CD14-positive monocyte (primary cell): ENCODE results near the gene LATS2. TPM values are rescaled to one million over a fixed set of nuclear protein-coding genes. Genes with fewer than 3 reads are reported as not detected.

Experiments
- DNase-seq, 3 donors: peaks; one replicate each; pipeline ENCODE4 v3.0.0-alpha.2; 2011 to 2022
- H2AFZ ChIP-seq: 2 replicates; pipeline ENCODE4 v1.6.0; 2012; ENCODE audit warnings: mild to moderate bottlenecking, low read depth, low read length, inconsistent platforms; ENCODE audit not compliant: insufficient read depth, poor library complexity, severe bottlenecking
- H3K27ac ChIP-seq, 2 donors: 1 replicate in 1 of 2; 2 replicates in 1 of 2; pipeline ENCODE4 v1.5.1; 2012 to 2013; ENCODE audit warnings: low read length in 2 of 2, control low read depth in 1 of 2, inconsistent platforms in 1 of 2, low read depth in 1 of 2, mild to moderate bottlenecking in 1 of 2
- H3K27me3 ChIP-seq, 2 donors: one replicate each; pipeline versions ENCODE4 v1.6.0 to v1.6.1; 2011 to 2013; ENCODE audit warnings: low read length in 2 of 2; ENCODE audit not compliant: control insufficient read depth in 2 of 2, insufficient read depth in 2 of 2
- H3K36me3 ChIP-seq, 2 donors: replicated peaks in 1 of 2; 1 replicate in 1 of 2; 2 replicates in 1 of 2; pipeline versions ENCODE4 v1.5.1 to v1.6.1; 2012 to 2013; ENCODE audit warnings: low read length in 2 of 2, control low read depth in 1 of 2, inconsistent platforms in 1 of 2, mild to moderate bottlenecking in 1 of 2; ENCODE audit not compliant: insufficient read depth in 2 of 2, control insufficient read depth in 1 of 2
- H3K4me1 ChIP-seq, 2 donors: 1 replicate in 1 of 2; 2 replicates in 1 of 2; pipeline versions ENCODE4 v1.5.1 to v1.6.1; 2012 to 2013; ENCODE audit warnings: low read length in 2 of 2, control low read depth in 1 of 2, inconsistent platforms in 1 of 2, mild to moderate bottlenecking in 1 of 2, moderate library complexity in 1 of 2; ENCODE audit not compliant: insufficient read depth in 2 of 2, control insufficient read depth in 1 of 2
- H3K4me2 ChIP-seq: replicated peaks from 2 replicates; pipeline ENCODE3; 2012; ENCODE audit warnings: low read length, moderate library complexity, mild to moderate bottlenecking; ENCODE audit not compliant: poor library complexity, severe bottlenecking; ENCODE audit errors: extremely low read depth
- H3K4me3 ChIP-seq, 3 experiments: fragments of 200-600 bp in 1 of 3; sonication (generic) in 1 of 3; replicated peaks in 1 of 3; 1 replicate in 2 of 3; 2 replicates in 1 of 3; pipeline ENCODE4 v1.5.1; 2011 to 2013; ENCODE audit warnings: low read length in 3 of 3, mild to moderate bottlenecking in 3 of 3, control low read depth in 2 of 3, low read depth in 2 of 3, inconsistent platforms in 1 of 3, moderate library complexity in 1 of 3
- H3K79me2 ChIP-seq: 2 replicates; pipeline ENCODE4 v1.6.0; 2012; ENCODE audit warnings: mild to moderate bottlenecking, control low read depth, inconsistent platforms, low read length, moderate library complexity; ENCODE audit not compliant: insufficient read depth
- H3K9ac ChIP-seq: 2 replicates; pipeline ENCODE4 v1.6.0; 2017; ENCODE audit warnings: low read length, mild to moderate bottlenecking; ENCODE audit not compliant: insufficient read depth, poor library complexity, severe bottlenecking
- H3K9me3 ChIP-seq, 2 donors: replicated peaks in 1 of 2; 1 replicate in 1 of 2; 2 replicates in 1 of 2; pipeline versions ENCODE4 v1.5.1 to v1.6.1; 2012 to 2013; ENCODE audit warnings: low read length in 2 of 2, control low read depth in 1 of 2; ENCODE audit not compliant: control insufficient read depth in 1 of 2, insufficient read depth in 1 of 2
- H4K20me1 ChIP-seq: 2 replicates; pipeline ENCODE4 v1.6.0; 2012; ENCODE audit warnings: mild to moderate bottlenecking, low read length, control low read depth, moderate library complexity; ENCODE audit not compliant: insufficient read depth
- H3K27ac Mint-ChIP-seq, 7 donors: one replicate each; pipeline ENCODE4 v1.8.0; 2020; ENCODE audit warnings: mild to moderate bottlenecking in 7 of 7, mixed read lengths in 7 of 7, moderate library complexity in 6 of 7, inconsistent platforms in 2 of 7
- H3K27me3 Mint-ChIP-seq, 3 donors: one replicate each; pipeline ENCODE4 v1.8.0; 2021 to 2022; ENCODE audit warnings: low read depth in 3 of 3, mild to moderate bottlenecking in 3 of 3, mixed read lengths in 3 of 3, moderate library complexity in 3 of 3, inconsistent platforms in 1 of 3
- H3K36me3 Mint-ChIP-seq, 2 donors: one replicate each; pipeline ENCODE4 v1.8.0; 2020; ENCODE audit warnings: mixed read lengths in 2 of 2, inconsistent platforms in 1 of 2, mild to moderate bottlenecking in 1 of 2
- H3K4me1 Mint-ChIP-seq: one replicate; pipeline ENCODE4 v1.8.0; 2020; ENCODE audit warnings: mild to moderate bottlenecking, mixed read lengths
- H3K4me3 Mint-ChIP-seq, 2 donors: one replicate each; pipeline ENCODE4 v1.8.0; 2020; ENCODE audit warnings: mild to moderate bottlenecking in 2 of 2, mixed read lengths in 2 of 2, moderate library complexity in 1 of 2
- H3K9me3 Mint-ChIP-seq, 7 donors: one replicate each; pipeline ENCODE4 v1.8.0; 2020 to 2022; ENCODE audit warnings: mixed read lengths in 7 of 7, mild to moderate bottlenecking in 6 of 7, moderate library complexity in 6 of 7, inconsistent platforms in 2 of 7
- CTCF ChIP-seq: fragments of 200-600 bp; IDR thresholded peaks from one replicate; pipeline ENCODE4 v1.8.0; 2022; ENCODE audit warnings: antibody characterized with exemption, mild to moderate bottlenecking
- WGBS: methylation state at CpG from one replicate; pipeline ENCODE4 v1.1.5; 2013; ENCODE audit warnings: missing lambda C conversion rate; ENCODE audit not compliant: insufficient coverage; 5-methylcytosine and 5-hydroxymethylcytosine counted together
- intact Hi-C, 2 donors: fragments of 100-400 bp; cut with micrococcal nuclease; formaldehyde crosslinking; loops; one replicate each; pipeline versions ENCODE4 v1.15.0 to v1.15.1; 2023
- polyA plus RNA-seq, 3 donors: library from polyadenylated mRNA; depleted of rRNA in 1 of 3; unstranded in 2 of 3; stranded (reverse) in 1 of 3; fragments of 300-500 nt in 2 of 3; fragments of >200 nt in 1 of 3; fragmentation: Illumina TruSeq in 2 of 3; gene quantifications; 1 replicate in 2 of 3; 2 replicates in 1 of 3; pipeline ENCODE4 v1.2.3, GENCODE V29; 2012 to 2021

LATS2 gene
- polyA plus RNA-seq, 3 donors, result 0.96 to 11.2 (median 1.0) TPM

GRCh38 chr13:21054313-21054712 is 7.1 kb downstream of the LATS2 start:
- Histone ChIP-seq H3K4me1 (peaks cover 22 to 39% of the 10 kb centered on the region in 2 donors), H3K27me3 (no peaks in the 10 kb centered on the region), H4K20me1 (peaks cover 99% of the 10 kb centered on the region), H3K9me3 (no peaks in the 10 kb centered on the region), H3K27ac (no peak overlapping the region), H3K4me3 (no peak overlapping the region), H3K4me2 (no peak overlapping the region), H3K36me3 (peaks cover 5% of the 10 kb centered on the region in 2 donors), H2AFZ (no peak overlapping the region), H3K9ac (no peak overlapping the region), H3K79me2 (peaks cover 100% of the 10 kb centered on the region)
- no peak overlapping the region for H3K4me3 Mint-ChIP-seq
- peaks cover 0 to 2% (median 0%) of the 10 kb centered on the region in 3 donors for H3K27me3 Mint-ChIP-seq
- no peak for TF ChIP-seq CTCF
- intact Hi-C loops, result no loop called here
- H3K9me3 Mint-ChIP-seq, result peaks cover 0 to 3% (median 0%) of the 10 kb centered on the region in 7 donors
- peaks cover 68% of the 10 kb centered on the region for H3K4me1 Mint-ChIP-seq
- no peak for DNase-seq
- WGBS, result 100% methylated on average over 3 of the region's 8 CpGs
- H3K36me3 Mint-ChIP-seq, result peaks cover 23 to 27% of the 10 kb centered on the region in 2 donors
- H3K27ac Mint-ChIP-seq, result no peak overlapping the region

- Histone ChIP-seq H3K4me2 (no peak overlapping the region), H3K36me3 (peaks cover 5% of the 10 kb centered on the region in 2 donors), H3K9ac (no peak overlapping the region), H2AFZ (no peak overlapping the region), H3K27me3 (no peaks in the 10 kb centered on the region), H4K20me1 (peaks cover 100% of the 10 kb centered on the region), H3K27ac (no peak overlapping the region), H3K79me2 (peaks cover 99% of the 10 kb centered on the region), H3K4me1 (peaks cover 17 to 29% of the 10 kb centered on the region in 2 donors), H3K9me3 (no peaks in the 10 kb centered on the region), H3K4me3 (no peak overlapping the region)
- Mint-ChIP-seq H3K36me3 (peaks cover 26 to 27% of the 10 kb centered on the region in 2 donors), H3K27me3 (peaks cover 0 to 2% (median 0%) of the 10 kb centered on the region in 3 donors), H3K27ac (peak overlapping the region in 4 of 7 donors; percentile 7 to 74 (median 40)), H3K4me3 (no peak overlapping the region), H3K4me1 (peaks cover 67% of the 10 kb centered on the region), H3K9me3 (peaks cover 0 to 3% (median 0%) of the 10 kb centered on the region in 7 donors)
- 49% methylated on average over 3 of the region's 5 CpGs for WGBS
- no peak for DNase-seq
- no peak for TF ChIP-seq CTCF
- intact Hi-C loops, result no loop called here
Measured at GRCh38 chr13:21053231-21053630, 8.2 kb downstream of the LATS2 start.
